ENCODE results near the gene FOXJ3. TPM values are rescaled to one million over a fixed set of nuclear protein-coding genes. Genes with fewer than 3 reads are reported as not detected.

Gene FOXJ3
- total and polyA plus RNA-seq, 7 donors: 14.4 to 53.8 (median 39.9) TPM

GRCh38 chr1:42221456-42221855 lies 113.6 kb downstream of the FOXJ3 start:
- TF ChIP-seq POLR2AphosphoS5 (IDR thresholded peaks at IDR 0.05) (no peak), POLR2A (IDR thresholded peaks at IDR 0.05) (no peak), CTCF (IDR thresholded peaks at IDR 0.05) (no peak), EP300 (IDR thresholded peaks at IDR 0.05) (no peak)
- no peak overlapping the region for H3K27ac ChIP-seq
- no peak for DNase-seq
- peaks cover 0 to 16% (median 7%) of the 10 kb centered on the region in 4 donors for H3K4me1 ChIP-seq
- no peaks in the 10 kb centered on the region for H3K36me3 ChIP-seq
- no peaks in the 10 kb centered on the region for H3K27me3 ChIP-seq
- intact Hi-C loops (cut with DNase I): no loop called here
- H3K9me3 ChIP-seq: no peaks in the 10 kb centered on the region
- H3K4me3 ChIP-seq: no peak overlapping the region
- WGBS, 2 donors: 97 to 98% methylated on average over 2 of the region's 2 CpGs

- no peaks in the 10 kb centered on the region for H3K36me3 ChIP-seq
- no peak for DNase-seq
- 79 to 91% methylated on average over 1 of the region's 1 CpG for WGBS, 2 donors
- no peaks in the 10 kb centered on the region for H3K27me3 ChIP-seq
- intact Hi-C loops (cut with DNase I): no loop called here
- H3K27ac ChIP-seq: no peak overlapping the region
- no peaks in the 10 kb centered on the region for H3K9me3 ChIP-seq
- peaks cover 0 to 14% (median 5%) of the 10 kb centered on the region in 4 donors for H3K4me1 ChIP-seq
- no peak for TF ChIP-seq POLR2A (IDR thresholded peaks at IDR 0.05)
- TF ChIP-seq EP300 (IDR thresholded peaks at IDR 0.05): no peak
- no peak for TF ChIP-seq POLR2AphosphoS5 (IDR thresholded peaks at IDR 0.05)
- no peak for TF ChIP-seq CTCF (IDR thresholded peaks at IDR 0.05)
- no peak overlapping the region for H3K4me3 ChIP-seq
Measured at GRCh38 chr1:42219627-42220026, 115.4 kb downstream of the FOXJ3 start.

- peaks cover 0 to 19% (median 9%) of the 10 kb centered on the region in 4 donors for H3K4me1 ChIP-seq
- no peaks in the 10 kb centered on the region for H3K27me3 ChIP-seq
- H3K27ac ChIP-seq: peak overlapping the region in 1 of 4 donors; percentile 46
- TF ChIP-seq EP300 (IDR thresholded peaks at IDR 0.05): no peak
- TF ChIP-seq POLR2A (IDR thresholded peaks at IDR 0.05): no peak
- TF ChIP-seq CTCF (IDR thresholded peaks at IDR 0.05): no peak
- TF ChIP-seq POLR2AphosphoS5 (IDR thresholded peaks at IDR 0.05): no peak
- no peaks in the 10 kb centered on the region for H3K36me3 ChIP-seq
- 13 to 54% methylated on average over 1 of the region's 1 CpG for WGBS, 2 donors
- H3K9me3 ChIP-seq: no peaks in the 10 kb centered on the region
- intact Hi-C loops (cut with DNase I): no loop called here
- no peak for DNase-seq
- no peak overlapping the region for H3K4me3 ChIP-seq
Measured at GRCh38 chr1:42214447-42214871, 120.6 kb downstream of the FOXJ3 start.

GRCh38 chr1:42211224-42211623 lies 123.8 kb downstream of the FOXJ3 start:
- H3K27ac ChIP-seq: no peak overlapping the region
- intact Hi-C loops (cut with DNase I): no loop called here
- no peak overlapping the region for H3K4me3 ChIP-seq
- WGBS, 2 donors: 85 to 95% methylated on average over 2 of the region's 2 CpGs
- TF ChIP-seq EP300 (IDR thresholded peaks at IDR 0.05): no peak
- TF ChIP-seq POLR2AphosphoS5 (IDR thresholded peaks at IDR 0.05): no peak
- no peak for TF ChIP-seq CTCF (IDR thresholded peaks at IDR 0.05)
- TF ChIP-seq POLR2A (IDR thresholded peaks at IDR 0.05): no peak
- no peaks in the 10 kb centered on the region for H3K27me3 ChIP-seq
- H3K36me3 ChIP-seq: no peaks in the 10 kb centered on the region
- peaks cover 0 to 17% (median 9%) of the 10 kb centered on the region in 4 donors for H3K4me1 ChIP-seq
- H3K9me3 ChIP-seq: no peaks in the 10 kb centered on the region
- no peak for DNase-seq

Measured in sigmoid colon (tissue), 7 donors.